HG02885 (cell line): ENCODE results near the gene NONO.
"Not testable (repeated sequence)": the region's sequence is repeated elsewhere in the genome, so short reads cannot be mapped to it uniquely, and the experiment has no call there.

Experiments
- ATAC-seq: cut with Tn5 transposase; IDR thresholded peaks from one replicate; pipeline ENCODE4 v1.9.1; 2021; ENCODE audit warnings: mild to moderate bottlenecking; ENCODE audit not compliant: unreplicated experiment, poor library complexity

The NONO gene, protein sequence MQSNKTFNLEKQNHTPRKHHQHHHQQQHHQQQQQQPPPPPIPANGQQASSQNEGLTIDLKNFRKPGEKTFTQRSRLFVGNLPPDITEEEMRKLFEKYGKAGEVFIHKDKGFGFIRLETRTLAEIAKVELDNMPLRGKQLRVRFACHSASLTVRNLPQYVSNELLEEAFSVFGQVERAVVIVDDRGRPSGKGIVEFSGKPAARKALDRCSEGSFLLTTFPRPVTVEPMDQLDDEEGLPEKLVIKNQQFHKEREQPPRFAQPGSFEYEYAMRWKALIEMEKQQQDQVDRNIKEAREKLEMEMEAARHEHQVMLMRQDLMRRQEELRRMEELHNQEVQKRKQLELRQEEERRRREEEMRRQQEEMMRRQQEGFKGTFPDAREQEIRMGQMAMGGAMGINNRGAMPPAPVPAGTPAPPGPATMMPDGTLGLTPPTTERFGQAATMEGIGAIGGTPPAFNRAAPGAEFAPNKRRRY

DNA sequence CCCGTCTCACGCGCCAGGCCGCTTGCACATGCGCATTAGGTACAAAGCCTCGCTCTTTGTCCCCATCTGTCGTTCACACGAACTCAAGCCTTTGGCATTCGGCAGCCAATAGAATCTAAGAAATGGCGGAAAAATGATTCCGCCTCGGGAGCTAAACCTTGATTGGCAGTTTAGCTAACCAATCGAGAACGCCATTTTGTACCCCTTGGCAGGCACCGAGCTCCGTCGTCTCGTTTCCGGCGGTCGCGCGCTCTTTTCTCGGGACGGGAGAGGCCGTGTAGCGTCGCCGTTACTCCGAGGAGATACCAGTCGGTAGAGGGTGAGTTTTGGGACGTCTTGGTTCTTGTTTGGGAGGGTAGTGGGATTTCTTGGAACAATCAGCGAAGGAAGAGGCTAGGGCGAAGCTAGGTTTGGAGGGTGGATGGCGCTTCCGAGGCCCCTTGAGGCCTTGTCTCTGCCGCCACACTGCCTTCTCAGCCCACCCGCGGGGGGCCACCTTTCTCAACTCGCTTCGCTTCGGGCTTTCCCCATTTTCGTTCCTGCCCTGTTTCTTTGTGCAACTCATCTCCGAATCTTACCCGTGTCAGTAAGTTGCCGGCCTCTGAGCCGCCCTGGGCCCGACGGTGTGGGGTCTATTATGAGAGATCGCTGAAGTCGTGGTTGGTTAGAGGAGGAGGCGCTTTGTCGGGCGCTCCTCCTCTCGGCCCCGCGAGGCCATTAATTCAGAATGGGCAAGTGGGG lies at the start of gene NONO:
Gene NONO (plus strand): TSS at position 233 of the 741 bp plus-strand sequence. CDS start 7,003 bp downstream, outside the sequence.
- ATAC-seq = peak; percentile 93

DNA sequence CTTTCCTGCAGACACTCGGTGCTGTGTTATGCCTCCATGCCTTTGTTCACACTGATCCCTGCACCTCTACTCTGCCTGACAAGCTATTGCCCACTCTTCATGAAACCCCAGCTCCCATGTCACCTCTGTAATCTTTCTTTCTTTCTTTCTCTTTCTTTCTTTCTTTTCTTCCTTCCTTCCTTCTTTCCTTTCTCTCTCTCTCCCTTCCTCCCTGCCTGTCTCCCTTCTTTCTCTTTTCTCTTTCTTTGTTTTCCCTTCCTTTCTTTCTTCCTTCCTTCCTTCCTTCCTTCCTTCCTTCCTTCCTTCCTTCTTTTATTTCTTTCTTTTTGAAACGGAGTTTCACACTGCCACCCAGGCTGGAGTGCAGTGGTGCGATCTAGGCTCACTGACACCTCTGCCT lies 48.0 kb upstream of the NONO start:
- ATAC-seq = no peak

DNA sequence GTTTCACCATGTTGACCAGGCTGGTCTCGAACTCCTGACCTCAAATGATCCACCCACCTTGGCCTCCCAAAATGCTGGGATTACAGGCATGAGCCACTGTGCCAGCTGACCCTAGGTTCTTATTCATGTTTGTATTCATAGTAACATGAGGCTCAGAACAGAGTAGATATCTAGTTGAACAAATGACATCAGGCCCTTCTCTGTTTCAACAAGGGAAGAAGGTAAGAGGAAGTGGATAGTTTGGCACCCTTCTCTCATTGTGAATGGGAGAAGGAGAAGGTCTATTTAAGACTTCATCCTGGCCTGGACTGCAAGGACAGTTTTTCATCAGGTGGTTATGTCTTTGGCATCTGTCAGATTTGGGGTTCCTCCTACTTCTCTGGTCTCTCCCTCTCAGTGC lies 46.6 kb upstream of the NONO start:
- no peak for ATAC-seq

DNA sequence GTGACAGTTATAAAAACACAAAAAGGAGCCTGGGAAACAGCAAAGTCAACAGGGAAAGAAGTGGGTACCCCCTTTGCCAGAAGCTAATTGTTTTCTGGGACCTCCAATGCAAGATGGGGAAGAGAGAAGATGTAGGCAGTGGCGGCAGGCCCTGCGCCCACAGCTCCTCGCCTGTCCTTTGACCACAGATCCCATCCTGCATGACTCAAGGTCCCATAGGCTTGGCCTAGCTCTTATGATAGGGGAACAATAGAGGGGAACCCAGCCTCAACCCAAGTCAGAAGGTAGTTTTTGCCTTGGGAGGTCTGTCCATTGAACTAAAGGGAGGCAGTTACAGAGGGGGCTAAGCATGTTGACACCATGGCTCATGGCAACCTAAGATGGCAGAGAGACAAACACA lies 43.7 kb upstream of the NONO start:
- no peak for ATAC-seq

DNA sequence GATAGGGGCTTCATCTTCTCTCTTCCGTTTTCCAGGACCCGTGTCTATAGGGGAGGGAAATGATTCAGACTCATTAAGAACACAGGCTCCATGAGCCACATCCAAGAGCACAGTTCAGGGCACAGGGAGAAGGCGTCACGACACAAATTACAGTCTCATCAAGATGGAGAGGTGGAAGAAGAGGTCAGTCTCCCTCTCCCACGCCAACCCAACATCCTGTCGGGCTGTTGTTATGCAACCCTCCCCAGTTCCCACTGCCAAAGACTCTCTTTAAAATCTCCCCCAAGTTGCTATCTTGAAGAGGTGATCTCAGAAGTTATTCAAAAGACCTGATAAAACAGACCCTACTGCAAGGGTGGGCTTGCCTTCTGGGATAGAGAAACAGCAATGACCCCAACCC lies 42.1 kb upstream of the NONO start:
- ATAC-seq = no peak

DNA sequence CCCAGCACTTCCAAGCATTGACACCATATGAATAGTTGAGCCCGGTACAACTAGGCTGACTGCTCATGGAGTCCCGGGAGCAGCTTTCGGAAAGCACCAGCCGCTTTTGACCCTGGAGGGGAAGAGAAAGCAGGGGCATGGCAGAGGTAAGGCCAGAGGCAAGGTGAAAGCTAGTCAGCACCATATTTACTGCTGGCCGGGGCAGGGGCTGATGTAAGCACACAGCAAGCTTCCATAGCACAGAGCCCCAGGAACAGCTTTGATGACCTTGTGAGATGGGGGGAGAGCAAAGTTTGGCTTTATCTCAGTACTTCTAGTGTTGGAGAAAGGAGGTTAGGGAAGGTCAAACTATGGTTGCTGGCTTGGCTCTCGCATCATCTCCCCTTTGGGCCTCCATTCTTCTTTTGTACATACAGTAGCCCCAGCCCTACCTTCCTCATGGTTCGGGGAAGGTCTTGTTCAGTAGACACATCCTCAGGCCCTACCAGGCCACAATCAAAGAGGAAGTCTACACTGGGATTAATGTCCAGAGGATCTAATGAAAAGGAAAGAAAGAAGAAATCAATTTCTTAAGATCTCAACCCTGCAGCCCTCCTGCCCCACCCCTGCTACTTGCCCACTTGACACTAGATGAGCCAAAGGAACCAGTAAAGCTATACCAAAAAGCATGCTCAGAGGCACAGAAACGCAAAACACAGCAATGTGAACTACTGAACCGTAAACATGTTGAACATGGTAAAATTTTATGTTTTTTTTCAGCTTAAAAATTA lies 38.9 kb upstream of the NONO start:
- no peak for ATAC-seq

DNA sequence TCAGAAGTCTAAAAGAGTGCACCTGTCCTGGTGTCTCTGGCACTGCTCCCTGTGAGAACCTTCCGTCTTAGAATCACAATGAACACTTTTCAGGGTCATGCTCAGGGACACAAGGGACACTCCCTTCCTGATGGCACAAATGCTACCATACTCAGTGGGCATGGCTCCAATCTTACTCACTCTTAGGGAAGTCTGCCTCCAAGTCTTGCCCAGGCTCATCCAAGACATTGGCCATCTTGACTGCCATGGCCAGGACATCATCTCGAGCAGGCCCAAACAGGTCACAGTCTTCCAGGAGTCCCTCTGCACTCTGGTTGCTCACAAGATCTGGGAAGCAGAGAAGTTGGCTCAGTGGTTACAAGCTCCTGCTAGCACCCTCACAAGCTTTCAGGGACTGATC lies 38.3 kb upstream of the NONO start:
- ATAC-seq = no peak

DNA sequence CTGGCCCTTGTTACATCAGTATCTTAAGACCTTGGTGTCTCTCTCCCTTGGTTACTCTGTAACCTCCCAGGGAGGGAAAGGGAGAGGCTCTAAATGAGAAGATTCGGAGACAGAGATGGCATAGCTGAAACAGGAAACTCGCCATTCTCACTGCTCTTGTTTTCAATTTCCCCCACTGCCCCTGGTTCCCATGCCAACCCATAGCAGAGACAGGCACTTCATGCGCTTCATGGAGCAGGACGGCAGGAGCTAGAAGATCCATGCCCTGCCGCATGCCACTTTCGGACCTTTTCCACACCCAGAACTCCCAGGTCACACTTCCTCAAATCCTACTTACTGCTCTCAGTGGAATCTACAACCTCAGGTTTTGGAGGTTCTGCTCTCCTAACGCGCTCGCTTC lies 32.6 kb upstream of the NONO start:
- ATAC-seq = no peak

DNA sequence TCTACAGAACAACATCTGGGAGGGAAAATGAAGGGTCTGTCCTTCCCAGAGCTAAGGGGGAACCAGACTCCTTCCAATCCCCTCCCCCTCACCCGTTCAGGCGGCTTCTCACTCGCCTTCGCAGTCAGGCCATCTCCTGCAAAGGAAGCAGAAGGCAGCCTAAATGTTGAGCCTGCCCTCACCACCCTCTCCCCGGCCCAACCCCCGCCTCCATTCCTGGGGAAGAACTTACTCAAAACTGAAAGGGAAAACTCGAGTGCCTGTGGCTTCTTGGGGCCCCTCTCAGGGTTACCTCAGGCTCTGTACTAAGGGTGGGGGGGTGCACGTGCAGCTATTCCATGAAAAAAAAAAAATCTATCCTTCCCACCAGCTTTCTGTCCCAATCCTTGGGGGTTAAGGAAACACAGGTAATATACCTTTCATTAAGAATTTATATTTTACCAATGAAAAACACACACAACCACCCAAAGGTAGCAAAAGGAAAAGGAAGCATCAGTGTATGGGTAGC lies 31.9 kb upstream of the NONO start:
- no peak for ATAC-seq

DNA sequence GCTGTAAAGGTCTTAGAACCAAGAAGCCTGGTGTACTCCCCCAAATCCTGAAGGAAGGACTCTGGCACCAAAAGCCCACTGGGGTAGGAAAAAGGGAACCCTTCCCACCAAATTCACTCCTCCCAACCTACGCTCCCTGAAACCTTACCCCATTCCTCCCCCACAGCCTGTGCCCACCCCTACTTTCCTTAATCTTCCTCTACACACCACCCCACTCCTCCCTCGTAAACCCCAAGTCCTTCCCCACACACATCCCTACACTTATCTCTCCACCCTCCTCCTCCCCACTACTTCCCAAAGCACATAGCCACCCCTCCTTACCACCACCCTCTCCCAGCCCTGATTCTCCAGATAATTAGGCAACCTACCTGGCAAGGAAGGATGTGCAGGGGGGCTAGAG lies 31.2 kb upstream of the NONO start:
- no peak for ATAC-seq

DNA sequence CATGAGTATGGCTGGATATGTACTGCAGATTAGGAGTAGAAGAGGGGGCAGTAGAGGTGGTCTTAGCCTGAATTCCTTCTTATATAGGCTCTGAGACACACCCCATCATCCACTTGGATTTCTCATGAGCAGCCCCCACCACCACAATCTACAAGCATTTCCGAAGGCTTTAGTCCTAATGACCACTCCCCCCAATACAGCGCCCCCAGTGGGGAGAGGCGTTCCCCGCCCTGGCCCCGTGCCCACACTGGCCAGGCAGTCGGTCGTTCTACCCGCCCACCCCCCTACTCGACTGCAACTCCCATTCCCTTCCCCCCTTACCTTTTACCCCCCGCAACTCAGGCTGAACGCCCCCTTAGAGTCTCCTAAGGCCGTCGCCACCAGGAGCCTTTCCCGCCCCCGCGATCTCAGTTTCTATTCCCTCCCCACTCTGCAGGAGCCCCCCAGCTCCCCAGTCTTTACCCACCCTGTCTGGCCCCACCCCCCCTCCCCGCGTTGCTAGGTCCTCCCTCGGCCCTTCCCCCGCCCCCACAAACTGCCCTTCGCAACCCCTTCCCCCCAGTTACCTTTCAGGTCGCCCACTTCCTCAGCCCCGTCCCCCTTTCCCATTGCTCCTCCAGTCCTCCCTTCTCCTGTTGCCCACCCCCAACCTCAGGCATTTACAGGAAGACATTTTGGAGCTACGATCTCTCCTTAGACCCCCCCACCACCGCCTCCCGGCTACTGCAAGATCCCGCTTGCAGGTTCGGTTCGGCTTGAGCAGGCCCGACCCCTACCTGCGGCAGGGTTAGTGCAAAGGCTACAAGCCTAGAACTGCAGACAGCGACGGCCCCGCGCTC lies 30.0 kb upstream of the NONO start:
- no peak for ATAC-seq

DNA sequence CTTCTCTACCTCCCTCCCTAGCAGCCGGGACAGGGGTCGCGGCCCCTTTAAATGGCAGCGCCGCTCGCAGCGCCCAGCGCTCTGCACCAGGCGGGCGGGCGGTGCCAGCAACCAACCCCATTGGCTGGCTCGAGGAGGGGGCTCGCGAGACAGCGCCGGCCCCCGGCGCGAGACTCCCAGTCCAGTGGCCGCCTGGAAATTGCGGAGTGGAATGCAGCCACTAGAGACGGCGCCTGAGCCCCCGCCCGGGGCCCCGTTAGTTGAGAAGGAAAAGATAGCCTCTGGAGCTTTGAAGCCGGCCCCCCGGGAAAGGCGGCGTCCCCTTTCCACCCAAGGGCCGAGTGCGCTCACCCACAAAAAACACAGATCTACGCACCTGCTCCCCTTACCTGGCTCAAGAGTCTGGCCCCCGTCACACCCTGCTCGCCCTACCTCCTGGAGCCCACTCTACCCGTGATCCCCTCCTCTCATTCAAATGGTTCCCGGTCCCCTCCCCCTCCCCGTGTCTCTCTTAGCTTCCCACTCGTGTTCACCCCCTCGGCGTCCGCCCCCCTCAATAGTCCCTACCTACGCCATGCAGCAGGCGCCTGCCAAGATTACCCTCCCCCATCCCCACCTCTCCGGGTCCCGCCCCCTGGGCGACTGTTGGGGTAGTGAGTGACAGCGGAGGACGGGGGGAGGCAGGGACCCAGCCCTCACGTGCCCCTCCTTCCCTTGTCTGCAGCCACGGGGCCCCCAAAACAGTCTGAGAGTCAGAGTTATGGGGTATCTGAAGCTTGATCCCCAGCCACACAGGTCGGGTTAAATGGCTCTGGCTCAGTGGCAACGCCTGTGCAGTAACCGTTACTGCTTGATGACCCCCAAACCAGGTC lies 29.1 kb upstream of the NONO start, which contains the start of gene ZMYM3:
Gene ZMYM3 (minus strand): TSS at position 49 of the 872 bp plus-strand sequence. CDS start 885 bp downstream, outside the sequence.
- peak; percentile 86 for ATAC-seq

DNA sequence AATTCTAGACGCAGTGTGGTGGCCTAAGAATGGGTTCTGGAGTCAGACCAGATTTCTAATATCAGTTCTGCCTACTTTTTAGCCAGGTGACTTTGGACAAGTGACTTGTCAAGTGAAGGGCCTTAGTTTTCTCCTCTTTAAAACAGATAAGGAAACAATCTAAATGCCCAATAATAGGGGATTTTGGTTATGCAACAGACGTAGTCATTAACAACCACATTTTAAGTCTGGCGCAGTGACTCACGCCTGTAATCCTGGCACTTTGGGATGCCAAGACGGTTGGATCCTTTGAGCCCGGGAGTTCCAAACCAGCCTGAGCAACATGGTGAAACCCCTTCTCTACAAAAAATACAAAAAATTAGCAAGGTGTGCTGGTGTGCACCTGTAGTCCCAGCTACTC lies 27.4 kb upstream of the NONO start:
- no peak for ATAC-seq

DNA sequence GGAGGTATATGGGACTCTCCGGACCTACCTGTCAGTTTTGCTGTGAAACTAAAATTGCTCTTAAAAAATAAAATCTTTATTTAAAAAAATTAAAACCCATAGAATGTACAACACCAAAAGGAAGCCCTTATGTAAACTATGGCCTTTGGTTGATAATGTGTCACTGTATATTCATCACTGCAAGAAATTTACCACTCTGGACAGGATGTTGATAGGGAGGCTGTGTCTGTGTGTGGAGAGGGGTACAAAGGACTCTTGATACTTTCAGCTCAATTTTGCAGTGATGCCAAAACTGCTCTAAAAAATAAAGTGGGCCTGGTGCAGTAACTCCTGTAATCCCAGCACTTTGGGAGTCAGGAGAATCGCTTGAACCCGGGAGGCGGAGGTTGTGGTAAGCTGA lies 26.6 kb upstream of the NONO start:
- ATAC-seq = no peak

DNA sequence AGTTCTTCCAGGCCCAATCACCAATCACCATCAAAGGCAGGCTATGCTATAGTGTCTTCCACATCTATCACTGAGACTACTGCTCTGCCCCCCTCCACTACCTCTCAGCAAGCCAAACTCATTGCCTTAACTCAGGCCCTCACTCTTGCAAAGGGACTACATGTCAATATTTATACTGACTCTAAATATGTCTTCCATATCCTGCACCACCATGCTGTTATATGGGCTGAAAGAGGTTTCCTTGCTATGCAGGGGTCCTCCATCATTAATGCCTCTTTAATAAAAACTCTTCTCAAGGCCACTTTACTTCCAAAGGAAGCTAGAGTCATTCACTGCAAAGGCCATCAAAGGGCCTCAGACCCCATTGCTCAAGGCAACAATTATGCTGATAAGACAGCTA lies 14.8 kb upstream of the NONO start:
- ATAC-seq = not testable (repeated sequence)

DNA sequence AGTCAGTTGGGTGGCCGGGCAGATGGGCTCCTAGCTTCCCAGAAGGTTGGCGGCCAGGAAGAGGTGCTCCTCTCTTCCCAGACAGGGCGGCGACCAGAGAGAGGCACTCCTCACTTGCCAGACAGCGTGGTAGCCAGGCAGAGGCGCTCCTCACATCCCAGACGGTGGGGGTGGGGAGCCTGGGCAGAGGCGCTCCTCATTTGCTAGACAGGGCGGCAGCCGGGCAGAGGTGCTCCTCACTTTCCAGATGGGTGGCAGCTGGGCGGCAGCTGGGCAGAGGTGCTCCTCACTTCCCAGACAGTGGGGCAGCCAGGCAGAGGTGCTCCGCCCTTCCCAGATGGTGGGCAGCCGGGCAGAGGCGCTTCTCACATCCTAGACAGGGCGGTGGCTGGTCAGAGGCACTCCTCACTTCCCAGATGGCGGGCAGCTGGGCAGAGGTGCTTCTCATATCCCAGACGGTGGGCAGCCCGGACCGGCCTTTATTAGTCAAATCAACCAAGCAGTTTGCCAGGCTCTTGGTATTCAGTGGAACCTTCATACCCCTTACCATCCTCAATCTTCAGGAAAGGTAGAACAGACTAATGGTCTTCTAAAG lies 13.5 kb upstream of the NONO start:
- no peak for ATAC-seq

DNA sequence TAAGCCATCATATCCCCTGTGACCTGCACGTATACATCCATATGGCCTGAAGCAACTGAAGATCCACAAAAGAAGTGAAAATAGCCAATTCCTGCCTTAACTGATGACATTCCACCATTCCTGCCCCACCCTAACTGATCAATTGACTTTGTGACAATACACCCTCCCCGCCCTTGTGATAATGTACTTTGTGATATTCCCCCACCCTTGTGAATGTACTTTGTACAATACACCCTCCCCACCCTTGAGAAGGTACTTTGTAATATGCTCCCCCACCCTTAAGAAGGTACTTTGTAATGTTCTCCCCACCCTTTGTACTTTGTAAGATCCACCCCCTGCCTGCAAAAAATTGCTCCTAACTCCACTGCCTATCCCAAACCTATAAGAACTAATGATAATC lies 11.1 kb upstream of the NONO start:
- not testable (repeated sequence) for ATAC-seq

DNA sequence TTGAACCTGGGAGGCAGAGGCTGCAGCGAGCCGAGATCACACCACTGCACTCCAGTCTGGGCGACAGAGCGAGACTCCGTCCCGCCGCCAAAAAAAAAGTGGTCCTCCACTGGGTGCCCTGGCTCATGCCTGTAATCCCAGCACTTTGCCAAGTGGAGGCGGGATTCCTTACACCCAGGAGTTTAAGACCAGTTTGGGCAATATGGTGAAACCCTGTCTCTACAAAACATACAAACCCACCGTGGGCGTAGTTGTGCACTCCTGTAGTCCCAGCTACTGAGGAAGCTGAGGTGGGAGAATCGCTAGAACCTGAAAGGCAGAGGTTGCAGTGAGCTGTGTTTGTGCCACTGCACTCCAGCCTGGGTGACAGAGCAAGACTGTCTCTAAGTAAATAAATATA lies 2.1 kb upstream of the NONO start:
- not testable (repeated sequence) for ATAC-seq
